GM12878 (cell line): Measurements from ENCODE around the gene RCCD1. TPM values are rescaled to one million over a fixed set of nuclear protein-coding genes. Genes with fewer than 3 reads are reported as not detected.

Source experiments
- ATAC-seq: fragments of 200-7000 bp; cut with Tn5 transposase; 3 replicates; pipeline ENCODE4 v1.9.1; 2020; ENCODE audit warnings: mild to moderate bottlenecking, moderate library complexity
- BruUV-seq: library from RNA; stranded (reverse); fragments of 400-500 nt; replicated peaks from 2 replicates; lab custom pipeline; 2021; lab: Mats Ljungman, UMichigan
- CTCF ChIA-PET: fragments of 300-600 bp; sonication (Branson Sonifier 250); formaldehyde crosslinking; extraction: SDS; loops from one replicate; lab custom pipeline; 2021; ENCODE audit warnings: inconsistent platforms; lab: Yijun Ruan, JAX
- POLR2A ChIA-PET: fragments of 350-600 bp; formaldehyde crosslinking; extraction: SDS; loops from one replicate; lab custom pipeline; 2021; ENCODE audit warnings: inconsistent platforms; lab: Charles Lee
- RAD21 ChIA-PET: fragments of 300-600 bp; sonication (Branson Sonifier 250); formaldehyde crosslinking; loops from one replicate; lab custom pipeline; 2023; ENCODE audit warnings: antibody characterized with exemption; ENCODE audit not compliant: unreplicated experiment; lab: Charles Lee
- SMC1A ChIA-PET: fragments of 300-600 bp; sonication (Branson Sonifier 250); formaldehyde crosslinking; loops from one replicate; lab custom pipeline; 2023; ENCODE audit not compliant: unreplicated experiment, uncharacterized antibody; lab: Charles Lee
- DNase-seq: peaks from one replicate; pipeline ENCODE4 v3.0.0-alpha.2; 2011; ENCODE audit warnings: low read depth, low spot score
- FAIRE-seq: peaks from 3 replicates; lab custom pipeline; 2011; peaks lifted over from hg19 to GRCh38; lab: Jason Lieb, UNC
- H2AFZ ChIP-seq: 2 replicates; pipeline ENCODE4 v1.6.0; 2011; ENCODE audit warnings: low read depth, low read length, control low read depth; ENCODE audit not compliant: control insufficient read depth
- H3K27ac ChIP-seq: 2 replicates; pipeline ENCODE4 v1.5.1; 2011; ENCODE audit warnings: control low read depth; ENCODE audit not compliant: control insufficient read depth, insufficient read depth
- H3K27me3 ChIP-seq, 2 experiments: replicated peaks in 1 of 2; 2 replicates each; pipeline versions ENCODE4 v1.6.0 to v1.6.1; 2011; ENCODE audit warnings: low read length in 1 of 2; ENCODE audit not compliant: control insufficient read depth in 2 of 2, insufficient read depth in 2 of 2
- H3K36me3 ChIP-seq, 2 experiments: 2 replicates each; pipeline ENCODE4 v1.5.1; 2011; ENCODE audit warnings: low read length in 1 of 2; ENCODE audit not compliant: control insufficient read depth in 2 of 2, insufficient read depth in 2 of 2
- H3K4me1 ChIP-seq: 2 replicates; pipeline ENCODE4 v1.6.1; 2011; ENCODE audit warnings: mild to moderate bottlenecking, low read length, moderate library complexity, mixed read lengths; ENCODE audit not compliant: control insufficient read depth, insufficient read depth
- H3K4me2 ChIP-seq: 2 replicates; pipeline ENCODE4 v1.6.0; 2011; ENCODE audit warnings: control low read depth; ENCODE audit not compliant: control insufficient read depth, insufficient read depth
- H3K4me3 ChIP-seq: fragments of 200-600 bp; sonication (generic); 2 replicates; pipeline ENCODE4 v1.5.1; 2016
- H3K79me2 ChIP-seq: 2 replicates; pipeline ENCODE4 v1.6.0; 2011; ENCODE audit warnings: low read length; ENCODE audit not compliant: control insufficient read depth, insufficient read depth
- H3K9ac ChIP-seq: 2 replicates; pipeline ENCODE4 v1.8.0; 2011; ENCODE audit warnings: low read length, control low read depth, mixed read lengths; ENCODE audit not compliant: control insufficient read depth, insufficient read depth
- H3K9me3 ChIP-seq: replicated peaks from 3 replicates; pipeline ENCODE4 v1.5.1; 2011; ENCODE audit warnings: mild to moderate bottlenecking, low read length; ENCODE audit not compliant: control insufficient read depth, insufficient read depth
- H4K20me1 ChIP-seq: 2 replicates; pipeline ENCODE4 v1.6.0; 2011; ENCODE audit not compliant: control insufficient read depth, insufficient read depth
- BCL11A ChIP-seq: IDR thresholded peaks from 2 replicates; pipeline ENCODE4 v1.6.1; 2011; ENCODE audit warnings: low read depth, low read length
- BRCA1 ChIP-seq: IDR thresholded peaks from 2 replicates; pipeline ENCODE4 v1.6.1; 2011; ENCODE audit warnings: low read depth, low read length, improper control_type of control experiment
- CBX3 ChIP-seq: fragments of 200-600 bp; sonication (generic); IDR thresholded peaks from 2 replicates; pipeline ENCODE4 v1.6.1; 2016; ENCODE audit warnings: low read depth, borderline replicate concordance
- CHD1 ChIP-seq: IDR thresholded peaks from 2 replicates; pipeline ENCODE4 v1.6.1; 2012; ENCODE audit warnings: low read depth, low read length, improper control_type of control experiment
- CREM ChIP-seq: IDR thresholded peaks from 2 replicates; pipeline ENCODE4 v1.6.1; 2014; ENCODE audit warnings: antibody characterized with exemption, low read depth
- CUX1 ChIP-seq: IDR thresholded peaks from 2 replicates; pipeline ENCODE4 v1.6.1; 2012; ENCODE audit warnings: improper control_type of control experiment, low read depth, low read length; ENCODE audit not compliant: insufficient replicate concordance
- DPF2 ChIP-seq: fragments of 450-650 bp; IDR thresholded peaks from 2 replicates; pipeline ENCODE4 v1.6.1; 2017; ENCODE audit warnings: mild to moderate bottlenecking
- EZH2 ChIP-seq: IDR thresholded peaks from 2 replicates; pipeline ENCODE4 v1.6.1; 2012; ENCODE audit warnings: low read depth, mild to moderate bottlenecking, control low read depth, inconsistent platforms, low read length, borderline replicate concordance; ENCODE audit not compliant: control insufficient read depth
- IRF3 ChIP-seq: fragments of 450-650 bp; IDR thresholded peaks from 2 replicates; pipeline ENCODE4 v1.6.1; 2014; ENCODE audit warnings: mild to moderate bottlenecking
- KDM1A ChIP-seq: fragments of 200-600 bp; sonication (generic); IDR thresholded peaks from 2 replicates; pipeline ENCODE4 v1.6.1; 2016; ENCODE audit warnings: borderline replicate concordance
- MYB ChIP-seq: fragments of 150-350 bp; IDR thresholded peaks from 2 replicates; pipeline ENCODE4 v1.6.1; 2014; ENCODE audit warnings: mild to moderate bottlenecking, low read depth, low read length, borderline replicate concordance
- NFIC ChIP-seq: IDR thresholded peaks from 2 replicates; pipeline ENCODE4 v1.6.1; 2012; ENCODE audit warnings: low read depth, mild to moderate bottlenecking, inconsistent platforms, low read length, moderate library complexity
- NFYA ChIP-seq: IDR thresholded peaks from 2 replicates; pipeline ENCODE4 v1.6.1; 2011; ENCODE audit warnings: low read depth, mild to moderate bottlenecking, low read length, improper control_type of control experiment, borderline replicate concordance
- SIX5 ChIP-seq: IDR thresholded peaks from 2 replicates; pipeline ENCODE4 v1.6.1; 2011; ENCODE audit warnings: mild to moderate bottlenecking, low read depth, low read length, moderate library complexity; ENCODE audit not compliant: severe bottlenecking
- SMARCA5 ChIP-seq: fragments of 450-650 bp; IDR thresholded peaks from 2 replicates; pipeline ENCODE4 v1.6.1; 2017; ENCODE audit warnings: mild to moderate bottlenecking
- ZNF274 ChIP-seq: IDR thresholded peaks from one replicate; pipeline ENCODE4 v1.8.0; 2011; ENCODE audit not compliant: insufficient read length, insufficient read depth
- ZNF622 ChIP-seq: fragments of 450-650 bp; IDR thresholded peaks from 2 replicates; pipeline ENCODE4 v1.6.1; 2017; ENCODE audit warnings: mild to moderate bottlenecking, inconsistent platforms
- WGBS: methylation state at CpG from one replicate; pipeline ENCODE4 v1.1.6; 2016; ENCODE audit warnings: low lambda C conversion rate; ENCODE audit not compliant: insufficient replicate concordance, insufficient coverage; ENCODE audit errors: missing lambda C conversion rate; 5-methylcytosine and 5-hydroxymethylcytosine counted together
- in situ Hi-C: fragments of 300-500 bp; cut with MboI; formaldehyde crosslinking; loops from 9 replicates; pipeline ENCODE4 v1.14.3; 2018; ENCODE audit warnings: mixed read lengths
- intact Hi-C: fragments of 100-400 bp; cut with micrococcal nuclease; formaldehyde crosslinking; loops from one replicate; pipeline ENCODE4 v1.14.2; 2022; ENCODE audit not compliant: unreplicated experiment
- polyA plus RNA-seq, 11 experiments: library from polyadenylated mRNA; depleted of rRNA in 4 of 11; unstranded in 6 of 11; stranded (reverse) in 5 of 11; fragments of >200 nt; fragmentation: Nextera tagmentation in 4 of 11; fragmentation: Illumina TruSeq in 1 of 11; extraction: Ambion mirVana in 4 of 11; extraction: Trizol in 1 of 11; gene quantifications; 1 replicate in 1 of 11; 2 replicates in 10 of 11; pipeline versions ENCODE4 v1.2.1 to v1.2.3, GENCODE V29; 2011 to 2016; ENCODE audit warnings: inconsistent platforms in 2 of 11, missing spikeins in 2 of 11, low read depth in 1 of 11
- total RNA-seq, 4 experiments: library from RNA; depleted of rRNA in 3 of 4; stranded (reverse); fragments of >200 nt in 3 of 4; fragmentation: Illumina TruSeq in 1 of 4; extraction: Trizol in 1 of 4; gene quantifications; 2 replicates each; pipeline versions ENCODE4 v1.2.1 to v1.2.3, GENCODE V29; 2013 to 2021

The RCCD1 gene
- total and polyA plus RNA-seq, 10 of the 15 experiments (the other 5 are each of a cell fraction or from before 2014, with no cell fraction given), result 5.2 to 30.4 (median 20.9) TPM

GRCh38 chr15:90939756-90940155 lies 14.9 kb upstream of the RCCD1 start:
- ChIA-PET CTCF (no interaction called here), RAD21 (interaction anchor here (0.9 to 1.0 kb wide), 2 partner anchors 17 kb away, joined by 3 read pairs; no protein-coding TSS in a partner anchor), SMC1A (no interaction called here), POLR2A (interaction anchor here (0.5 to 0.7 kb wide), 2 partner anchors 15 to 302 kb away, joined by 3 read pairs; partner anchors contain the start of gene RCCD1)
- no peak for TF ChIP-seq IRF3
- TF ChIP-seq MYB, result no peak
- no peak for TF ChIP-seq ZNF622
- no peak for TF ChIP-seq EZH2
- TF ChIP-seq CBX3, result no peak
- no peak for TF ChIP-seq CHD1
- no peak for TF ChIP-seq BRCA1
- TF ChIP-seq NFIC, result no peak
- no peak for TF ChIP-seq SIX5
- TF ChIP-seq DPF2, result no peak
- no peak for TF ChIP-seq NFYA
- no peak for TF ChIP-seq CREM
- TF ChIP-seq CUX1, result no peak
- no peak for TF ChIP-seq KDM1A
- no peak for TF ChIP-seq BCL11A
- no peak for TF ChIP-seq SMARCA5
- no peak for TF ChIP-seq ZNF274
- Histone ChIP-seq H3K36me3 (peaks cover 9 to 28% of the 10 kb centered on the region in 2 experiments), H3K4me1 (peaks cover 9% of the 10 kb centered on the region), H3K79me2 (peaks cover 14% of the 10 kb centered on the region), H3K9ac (no peak overlapping the region), H3K27me3 (no peaks in the 10 kb centered on the region), H4K20me1 (no peaks in the 10 kb centered on the region; the same call in 1 of the 2 replicates), H3K27ac (no peak overlapping the region), H3K4me2 (no peak overlapping the region), H3K9me3 (no peaks in the 10 kb centered on the region), H3K4me3 (no peak overlapping the region), H2AFZ (no peak overlapping the region)
- DNase-seq, result no peak
- intact Hi-C loops, result loop anchor here (10.0 kb wide), 1 partner anchor 85 kb away; no protein-coding TSS in a partner anchor
- no peak for ATAC-seq
- WGBS, result 90% methylated on average over 7 of the region's 7 CpGs
- no TSS peak for BruUV-seq
- in situ Hi-C loops, result no loop called here
- FAIRE-seq, result no peak
